C4-2B (cell line): ENCODE measurements around the gene CENPB.

Source experiments
- ZFX ChIP-seq: fragments of 450-650 bp; IDR thresholded peaks from 2 replicates; pipeline ENCODE4 v1.6.1; 2017
- TF ChIP-seq, protein P1 (sequence below): fragments of 450-650 bp; conservative IDR thresholded peaks from 2 replicates; pipeline ENCODE4 v1.5.1; 2017; ENCODE audit warnings: mild to moderate bottlenecking

DNA sequence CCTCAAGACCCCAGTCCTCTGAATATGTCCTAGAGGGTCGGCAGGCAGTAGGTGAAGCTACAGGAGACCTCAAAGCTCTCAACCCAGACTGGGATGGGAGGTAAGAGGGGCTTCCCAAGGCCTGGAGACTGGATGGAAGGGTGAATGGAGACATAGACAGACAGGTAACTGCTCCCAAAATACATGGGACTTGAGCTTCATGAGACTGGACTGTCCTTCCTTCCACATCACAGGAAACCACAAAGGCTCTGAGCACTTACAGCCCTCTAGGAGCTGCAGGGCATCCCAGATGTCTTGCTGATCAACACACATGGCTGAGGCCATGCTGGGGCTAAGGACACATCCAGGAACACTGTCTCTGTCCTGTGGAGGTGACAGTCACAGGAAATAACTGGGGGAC lies 42.5 kb downstream of the CENPB start:
- TF ChIP-seq ZFX: no peak
- TF ChIP-seq, protein P1, sequence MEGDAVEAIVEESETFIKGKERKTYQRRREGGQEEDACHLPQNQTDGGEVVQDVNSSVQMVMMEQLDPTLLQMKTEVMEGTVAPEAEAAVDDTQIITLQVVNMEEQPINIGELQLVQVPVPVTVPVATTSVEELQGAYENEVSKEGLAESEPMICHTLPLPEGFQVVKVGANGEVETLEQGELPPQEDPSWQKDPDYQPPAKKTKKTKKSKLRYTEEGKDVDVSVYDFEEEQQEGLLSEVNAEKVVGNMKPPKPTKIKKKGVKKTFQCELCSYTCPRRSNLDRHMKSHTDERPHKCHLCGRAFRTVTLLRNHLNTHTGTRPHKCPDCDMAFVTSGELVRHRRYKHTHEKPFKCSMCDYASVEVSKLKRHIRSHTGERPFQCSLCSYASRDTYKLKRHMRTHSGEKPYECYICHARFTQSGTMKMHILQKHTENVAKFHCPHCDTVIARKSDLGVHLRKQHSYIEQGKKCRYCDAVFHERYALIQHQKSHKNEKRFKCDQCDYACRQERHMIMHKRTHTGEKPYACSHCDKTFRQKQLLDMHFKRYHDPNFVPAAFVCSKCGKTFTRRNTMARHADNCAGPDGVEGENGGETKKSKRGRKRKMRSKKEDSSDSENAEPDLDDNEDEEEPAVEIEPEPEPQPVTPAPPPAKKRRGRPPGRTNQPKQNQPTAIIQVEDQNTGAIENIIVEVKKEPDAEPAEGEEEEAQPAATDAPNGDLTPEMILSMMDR: no peak
